SK-MEL-5 (cell line): ENCODE data around the gene AGBL1. TPM values are rescaled to one million over a fixed set of nuclear protein-coding genes. Genes with fewer than 3 reads are reported as not detected.
"Not testable (repeated sequence)": the region's sequence is repeated elsewhere in the genome, so short reads cannot be mapped to it uniquely, and the experiment has no call there.

Experiments
- DNase-seq: peaks from one replicate; pipeline ENCODE4 v3.0.0-alpha.2; 2016; ENCODE audit warnings: low read depth, low spot score
- in situ Hi-C: cut with HindIII; loops from 2 replicates; pipeline ENCODE4 v1.10.0; 2016; ENCODE audit warnings: low sequenced_read_pairs, high pct_unique_total_duplicates, low pct_unique_long_range_greater_than_20kb
- total RNA-seq: library from RNA; depleted of rRNA; stranded (reverse); fragments of >200 nt; shearing (Covaris generic); gene quantifications from 2 replicates; pipeline ENCODE4 v1.2.3, GENCODE V29; 2014

The AGBL1 gene
- total RNA-seq, 1 experiment from 2014 or later: not detected

DNA sequence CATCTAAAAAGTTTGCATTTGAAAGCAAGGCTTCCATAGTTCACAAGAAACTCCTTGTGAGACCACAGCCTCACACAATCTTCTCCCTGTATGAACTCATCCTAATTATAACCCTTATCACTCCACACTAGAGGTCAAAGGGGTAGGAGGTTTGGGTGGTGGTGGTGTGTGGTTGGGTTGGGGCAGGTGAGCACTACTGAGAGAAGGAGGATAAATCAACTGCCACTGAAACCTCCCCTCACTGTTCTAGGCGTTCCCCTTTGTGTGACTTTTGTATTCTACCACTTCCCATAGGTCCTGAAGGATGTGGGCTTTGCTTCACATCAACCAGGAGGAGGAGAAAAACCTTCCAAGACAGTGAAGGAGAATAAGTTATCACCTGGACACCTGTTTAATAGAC is 6.4 kb upstream of the AGBL1 start:
- in situ Hi-C loops: no loop called here
- DNase-seq: no peak

DNA sequence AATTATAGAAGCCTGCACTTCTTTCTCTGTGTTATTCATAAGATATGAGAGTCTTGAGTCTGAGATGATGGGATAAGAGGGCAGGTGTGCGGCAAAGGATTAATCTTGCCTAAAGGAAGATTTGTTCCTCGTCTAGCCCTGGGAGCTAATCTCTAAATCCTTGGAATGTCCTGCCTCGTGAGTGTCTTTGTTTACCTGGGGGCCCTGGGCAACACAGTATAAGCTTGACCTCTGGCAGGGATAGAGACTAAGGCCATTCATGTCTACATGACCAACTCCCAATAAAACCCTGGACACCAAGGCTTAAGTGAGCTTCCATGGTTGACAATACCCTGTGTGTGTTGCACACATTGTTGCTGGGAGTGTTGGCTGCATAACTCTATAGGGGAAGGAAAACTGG is 3.2 kb upstream of the AGBL1 start:
- no peak for DNase-seq
- in situ Hi-C loops: no loop called here

DNA sequence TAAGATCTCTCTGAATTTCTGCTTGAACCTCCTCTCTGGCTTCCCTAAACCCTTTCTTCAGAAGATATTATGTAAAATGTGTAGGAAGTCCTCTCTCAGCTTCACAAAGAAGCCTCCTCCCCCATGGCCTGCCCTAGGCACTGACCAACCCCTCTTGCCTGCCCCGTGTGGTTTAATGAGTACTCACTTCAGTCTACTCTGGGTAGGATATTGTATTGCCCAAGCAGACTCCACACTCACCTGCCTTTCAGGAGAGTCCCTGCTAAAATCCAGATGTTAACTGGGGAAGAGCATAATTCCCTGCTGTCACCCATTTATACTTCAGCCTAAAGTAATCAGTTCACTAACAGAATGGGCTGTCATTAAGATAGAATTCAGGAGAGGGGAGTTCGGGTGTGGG is 2.6 kb upstream of the AGBL1 start:
- DNase-seq: peak; percentile 6
- in situ Hi-C loops: no loop called here

DNA sequence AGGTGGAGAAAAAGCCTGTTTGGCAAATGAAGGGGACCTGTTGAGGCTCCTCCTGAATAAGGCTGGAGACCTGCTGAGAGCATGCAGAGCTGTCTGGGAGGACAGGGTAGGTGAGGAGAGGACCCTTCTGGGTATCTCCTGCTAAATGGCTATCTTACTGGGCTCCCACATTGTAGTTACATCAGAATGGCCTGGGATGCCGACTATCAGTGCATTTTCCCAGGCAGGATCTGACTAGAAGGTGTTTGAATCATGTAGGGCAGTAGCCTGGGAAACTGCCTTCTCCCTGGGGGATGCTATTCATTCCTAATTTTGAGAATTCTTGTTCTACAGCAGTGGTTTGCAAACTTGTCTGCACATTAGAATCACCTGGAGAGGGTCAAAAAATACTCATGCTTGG is 631 bp downstream of the AGBL1 start:
- in situ Hi-C loops: no loop called here
- no peak for DNase-seq

DNA sequence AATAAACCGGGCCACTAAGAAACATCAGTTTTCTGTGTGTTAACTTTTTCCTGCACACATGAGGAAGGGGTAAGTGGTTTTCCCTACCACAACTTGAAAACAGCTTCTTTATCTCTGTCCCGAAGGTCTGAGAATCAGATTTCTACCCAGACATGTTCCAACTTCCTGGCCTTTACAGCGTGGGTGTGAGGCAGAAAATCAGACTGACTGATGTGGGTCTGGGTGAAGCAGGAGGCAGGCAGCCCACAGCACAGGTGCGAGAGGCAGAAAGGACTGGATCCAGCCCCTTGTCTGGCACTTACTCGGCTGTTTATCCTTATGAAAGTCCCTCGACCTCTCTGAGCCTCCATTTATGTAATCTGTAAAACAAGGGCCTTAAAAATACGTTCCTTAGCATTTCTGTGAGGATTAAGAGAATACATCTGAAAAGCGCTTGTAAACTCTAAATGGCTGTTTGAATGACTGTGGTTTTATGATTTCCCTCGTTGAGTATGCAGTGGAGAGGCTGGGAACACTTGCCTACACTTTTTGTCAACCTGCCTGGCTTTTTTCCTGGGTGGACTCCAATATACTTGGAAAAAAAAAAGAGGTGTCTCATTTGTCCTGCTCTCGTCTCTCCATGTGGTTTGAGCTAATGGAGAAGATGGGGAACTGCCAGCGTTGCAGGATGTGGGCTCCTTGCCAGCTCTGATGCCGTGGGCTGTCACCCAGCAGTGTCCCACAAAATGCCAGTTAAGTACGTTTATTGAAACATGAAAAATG is 3.1 kb downstream of the AGBL1 start:
- DNase-seq: no peak
- in situ Hi-C loops: no loop called here

DNA sequence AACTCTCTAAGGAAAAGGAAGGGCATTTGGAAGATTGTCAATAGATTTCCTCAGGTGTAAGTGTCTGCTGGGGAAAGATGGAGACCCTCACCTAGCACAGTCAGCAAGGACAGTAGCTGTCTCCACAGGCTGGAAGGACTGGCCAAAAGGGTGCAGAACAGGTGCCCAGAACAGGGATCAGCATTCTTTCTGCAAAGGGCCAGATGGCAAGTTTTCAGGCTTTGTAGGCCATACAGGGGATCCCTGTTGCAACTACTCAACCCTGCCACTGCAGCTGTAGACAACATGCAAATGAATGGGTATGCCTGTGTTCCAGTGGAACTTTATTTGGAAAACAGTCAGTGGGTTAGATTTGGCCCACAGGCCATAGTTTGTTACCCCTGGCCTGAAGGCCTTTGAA is 8.1 kb downstream of the AGBL1 start:
- in situ Hi-C loops: no loop called here
- no peak for DNase-seq

DNA sequence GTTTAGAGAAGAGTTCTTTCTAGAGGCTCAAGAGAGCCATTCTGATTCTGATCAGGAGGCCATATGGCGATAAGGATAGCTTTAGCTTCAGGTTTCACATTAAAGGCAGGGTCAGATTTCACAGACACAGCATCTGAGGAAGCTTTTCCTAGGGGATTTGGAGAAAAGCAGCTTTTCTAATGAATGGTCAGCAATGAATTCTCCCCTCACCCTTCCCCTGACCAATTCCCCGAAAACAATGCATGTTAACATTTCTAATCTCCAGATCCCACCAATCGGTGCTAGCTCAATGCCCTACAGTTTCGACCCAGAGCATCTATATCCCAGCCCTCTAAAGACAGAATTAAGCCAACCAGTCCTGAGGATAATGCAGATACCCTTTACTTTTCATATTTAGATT is 9.8 kb downstream of the AGBL1 start:
- in situ Hi-C loops: no loop called here
- DNase-seq: no peak

DNA sequence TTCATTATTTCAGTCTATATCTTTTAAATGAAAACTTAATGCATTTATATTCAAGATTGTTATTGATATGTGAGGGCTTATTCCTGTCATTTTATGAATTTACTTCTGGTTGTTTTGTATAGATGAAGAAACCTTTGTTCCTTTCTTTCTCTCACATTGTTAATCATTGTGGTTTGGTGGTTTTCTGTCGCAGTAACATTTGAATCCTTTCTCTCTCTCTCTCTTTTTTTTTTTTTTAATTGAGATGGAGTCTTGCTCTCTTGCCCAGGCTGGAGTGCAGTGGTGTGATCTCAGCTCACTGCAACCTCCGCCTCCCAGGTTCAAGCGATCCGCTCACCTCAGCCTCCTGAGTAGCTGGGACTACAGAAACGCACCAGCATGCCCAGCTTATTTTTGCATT is 22.1 kb downstream of the AGBL1 start:
- in situ Hi-C loops: no loop called here
- DNase-seq: no peak

DNA sequence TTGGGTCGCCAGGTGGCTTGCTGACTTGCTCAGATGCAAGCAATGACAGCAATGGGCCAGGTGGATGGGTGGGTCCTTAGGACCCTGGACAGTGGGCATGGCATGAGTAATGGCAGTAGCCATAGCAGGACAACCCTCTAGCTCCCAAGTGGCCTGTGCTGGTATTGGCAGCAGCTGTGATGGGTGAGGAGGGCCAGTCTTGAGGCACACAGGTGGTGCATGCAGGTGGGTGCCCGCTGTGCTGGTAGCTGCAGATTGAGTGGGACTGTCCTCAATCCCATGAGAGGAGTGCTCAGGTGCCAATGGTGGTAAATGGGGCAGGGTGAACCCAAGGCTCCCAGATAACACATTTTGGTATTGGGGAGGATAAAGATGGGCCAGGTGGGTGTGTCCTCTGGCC is 24.2 kb downstream of the AGBL1 start:
- in situ Hi-C loops: no loop called here
- DNase-seq: no peak

DNA sequence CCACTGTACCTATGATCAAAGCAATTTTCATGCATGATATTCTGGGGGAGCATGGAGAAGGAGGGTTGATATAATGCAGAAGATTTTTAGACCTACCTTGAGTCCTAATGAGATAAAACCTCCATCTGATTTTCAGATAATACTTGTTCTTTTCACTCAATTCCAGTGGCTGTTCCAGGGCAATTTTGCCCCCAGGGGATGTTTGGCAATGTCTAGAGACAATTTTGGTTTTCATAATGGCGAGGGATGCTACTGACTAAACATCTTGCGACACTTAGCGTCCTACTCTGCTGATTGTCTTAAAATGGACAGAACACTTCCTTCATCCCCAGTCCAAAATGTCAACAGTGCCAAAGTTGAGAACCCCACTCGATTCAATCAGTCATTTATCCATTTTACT is 26.6 kb downstream of the AGBL1 start:
- peak; percentile 2 for DNase-seq
- in situ Hi-C loops: no loop called here

DNA sequence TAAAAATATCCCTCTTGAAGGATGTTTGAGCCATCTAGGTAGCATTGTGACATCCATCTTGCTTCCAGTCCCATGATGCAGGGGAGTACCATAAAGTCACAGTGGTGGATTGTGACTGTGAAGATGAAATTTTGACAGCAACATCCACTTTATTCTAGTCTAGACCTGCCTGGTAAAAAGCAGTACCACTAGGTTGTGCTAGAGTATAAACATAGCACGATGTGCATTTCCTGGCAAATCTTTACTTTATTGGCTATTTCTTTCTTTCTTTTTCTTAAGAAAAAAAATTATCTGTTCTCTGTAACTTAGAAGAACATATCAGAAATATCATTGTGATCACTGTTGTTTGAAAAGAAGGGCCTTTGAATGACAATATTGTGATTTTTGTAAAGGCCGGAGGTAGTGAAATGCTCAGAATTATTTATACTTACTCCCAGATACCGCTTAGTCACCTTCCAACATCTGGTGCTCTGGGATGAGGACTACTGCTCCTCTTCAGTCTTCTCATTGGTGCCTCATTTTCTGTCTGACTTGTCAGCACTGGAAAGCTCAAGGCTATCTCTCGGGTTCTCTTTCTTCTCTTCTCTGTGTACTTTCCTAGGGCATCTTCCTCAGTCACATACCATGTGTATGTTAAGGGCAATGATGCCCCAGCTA is 35.6 kb downstream of the AGBL1 start:
- peak; percentile 42 for DNase-seq
- in situ Hi-C loops: no loop called here

DNA sequence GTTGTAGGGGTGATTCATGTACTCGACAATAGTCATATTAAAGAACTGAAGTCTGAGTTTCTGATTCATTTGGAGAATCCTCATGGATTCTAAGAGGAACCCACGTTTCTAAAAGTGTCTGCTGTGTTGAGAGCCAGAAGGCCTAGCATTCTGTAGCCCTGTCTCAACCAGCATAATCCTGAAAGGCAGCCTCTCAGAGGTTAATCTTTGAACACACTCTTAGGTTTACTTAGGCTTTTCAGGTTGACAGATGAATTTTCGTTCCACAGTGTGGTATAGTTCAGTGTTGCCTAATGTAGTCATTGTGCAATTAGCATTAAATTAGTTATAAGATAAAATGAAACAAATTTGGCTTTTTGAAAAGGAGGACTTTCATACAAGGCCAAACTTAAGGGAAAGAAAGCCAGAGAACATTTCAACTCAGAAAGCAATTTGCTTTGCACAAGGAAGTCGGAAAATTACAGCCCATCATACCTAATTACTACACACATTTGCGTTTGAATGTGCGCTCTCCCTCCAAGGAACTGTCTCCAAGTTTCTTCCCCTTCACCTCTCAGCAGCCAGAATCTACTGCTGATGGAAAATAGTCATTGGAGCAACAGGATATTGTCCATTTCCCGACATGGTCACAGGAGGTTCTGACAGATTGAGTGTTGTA is 42.0 kb downstream of the AGBL1 start:
- in situ Hi-C loops: no loop called here
- no peak for DNase-seq

DNA sequence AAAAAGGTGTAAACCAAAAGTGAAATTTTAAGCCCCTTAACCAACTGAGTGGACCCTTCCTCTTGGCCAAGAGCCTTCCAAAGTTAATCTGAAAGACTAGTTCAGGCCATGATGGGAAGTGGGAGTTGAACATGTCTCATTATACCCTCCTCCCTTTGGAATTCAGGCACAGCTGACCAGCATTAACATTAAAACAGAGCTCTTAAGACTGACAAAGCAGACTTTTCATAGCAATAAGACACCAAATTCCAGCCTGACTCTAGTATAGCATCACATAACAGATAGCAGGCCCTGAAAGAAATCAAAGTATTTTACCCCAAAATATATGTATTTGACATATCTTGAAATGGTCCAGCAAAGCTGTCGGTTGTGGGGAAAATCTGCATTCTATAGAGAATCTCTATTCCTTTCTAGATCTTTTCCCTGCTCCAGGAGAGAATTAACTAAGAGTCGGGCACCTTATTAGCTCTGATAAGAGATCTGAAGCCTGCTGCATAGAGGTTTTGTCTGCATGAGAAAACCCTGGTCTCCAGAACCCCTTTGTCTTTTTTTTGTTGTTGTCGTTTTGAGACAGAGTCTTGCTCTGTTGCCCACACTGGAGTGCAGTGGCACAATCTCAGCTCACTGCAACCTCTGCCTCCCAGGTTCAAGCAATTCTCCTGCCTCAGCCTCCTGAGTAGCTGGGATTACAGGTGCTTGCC is 43.2 kb downstream of the AGBL1 start:
- in situ Hi-C loops, DNase-seq: not testable (repeated sequence)

DNA sequence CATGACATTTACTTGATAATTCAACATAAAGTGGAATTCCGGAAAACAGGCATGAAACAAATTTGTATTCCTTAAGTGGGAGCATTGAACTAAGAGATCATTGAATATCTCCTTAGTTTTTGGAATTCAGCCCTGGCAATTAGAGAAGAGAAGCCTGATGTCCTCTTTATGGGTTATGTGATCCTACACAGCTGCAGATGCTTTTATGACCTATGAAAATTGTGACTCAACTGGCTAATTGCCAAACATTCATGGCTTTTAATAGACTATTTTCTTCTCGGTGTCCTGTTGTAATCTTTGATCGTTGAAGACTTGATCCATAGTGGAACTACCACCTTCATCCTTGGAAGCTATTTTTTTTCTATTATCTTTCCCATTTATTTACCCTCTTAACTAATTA is 46.1 kb downstream of the AGBL1 start:
- in situ Hi-C loops: no loop called here
- no peak for DNase-seq

DNA sequence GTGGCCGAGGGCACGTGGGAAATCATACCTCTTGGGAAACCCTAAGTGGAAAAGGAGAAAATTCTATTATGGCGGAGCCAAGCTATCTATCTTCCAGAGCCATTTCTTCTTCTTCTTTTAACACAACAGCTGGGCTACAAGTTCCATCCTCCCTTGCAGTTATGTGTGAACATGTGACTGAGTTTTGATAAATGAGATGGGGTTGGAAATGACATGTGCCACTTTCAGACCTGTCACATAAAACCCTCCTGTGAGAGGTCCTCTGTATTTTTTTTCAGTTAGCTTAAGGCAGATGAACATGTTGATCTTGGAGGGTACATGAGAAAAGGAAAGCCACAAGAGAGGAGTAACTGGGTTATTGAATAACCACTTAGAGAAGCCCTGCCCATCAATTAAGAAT is 47.9 kb downstream of the AGBL1 start:
- no peak for DNase-seq
- in situ Hi-C loops: no loop called here

DNA sequence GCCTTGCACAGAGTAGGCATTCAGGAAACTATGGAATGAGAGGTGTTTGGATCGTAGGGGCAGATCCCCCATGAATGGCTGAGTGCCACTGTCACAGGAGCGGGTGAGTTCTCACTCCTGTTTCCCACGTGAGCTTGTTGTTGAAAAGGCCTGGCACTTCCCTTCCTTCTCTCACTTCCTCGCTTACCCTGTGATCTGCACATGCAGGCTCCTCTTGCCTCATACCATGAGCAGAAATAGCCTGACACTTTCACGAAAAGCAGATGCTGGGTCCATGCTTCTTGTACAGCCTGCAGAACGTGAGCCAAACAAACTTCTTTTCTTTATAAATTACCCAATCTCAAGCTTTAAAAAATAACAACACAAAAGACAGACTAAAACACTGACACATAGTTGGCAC is 55.4 kb downstream of the AGBL1 start:
- in situ Hi-C loops: no loop called here
- DNase-seq: peak; percentile 64

DNA sequence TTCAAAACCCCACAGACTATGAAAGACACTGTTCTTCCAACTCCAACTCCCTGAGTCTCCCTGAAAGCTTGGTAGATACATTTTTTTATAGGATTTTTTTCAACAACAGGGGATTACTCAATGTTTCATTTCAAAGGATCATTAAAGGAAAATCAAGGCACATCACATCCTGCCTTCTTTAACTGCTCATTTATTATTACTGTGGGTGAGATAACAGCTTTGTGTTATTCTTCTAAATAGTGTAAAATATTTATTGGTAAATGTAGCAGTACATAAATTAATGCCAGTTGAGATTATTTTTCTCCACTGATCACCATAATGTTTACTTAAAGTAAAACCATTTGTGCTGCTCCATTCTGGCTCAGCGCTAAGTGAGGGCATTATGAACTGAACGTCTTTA is 57.2 kb downstream of the AGBL1 start:
- in situ Hi-C loops: no loop called here
- DNase-seq: no peak

DNA sequence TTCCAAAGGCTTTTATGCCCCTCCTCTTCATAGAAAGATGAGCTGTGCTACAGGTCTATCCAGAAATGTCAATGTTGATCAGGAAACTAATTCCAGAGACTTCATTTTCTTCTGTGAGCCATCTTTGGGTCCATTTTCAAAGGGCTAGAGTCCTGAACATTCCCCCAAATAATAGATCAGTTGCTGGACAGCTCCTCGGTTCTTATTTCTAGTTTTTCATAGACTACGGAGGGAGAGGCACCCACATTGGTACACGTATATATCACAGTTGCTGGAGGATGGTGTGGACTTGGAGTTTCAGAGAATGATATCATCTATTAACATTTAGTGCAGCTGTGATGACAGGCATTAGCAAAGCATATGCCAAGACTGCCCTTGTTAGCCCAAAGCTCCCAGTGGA is 59.1 kb downstream of the AGBL1 start:
- in situ Hi-C loops: no loop called here

More for the DNA sequence above, 59.1 kb downstream of the AGBL1 start:
- DNase-seq: no peak
